Gastrocnemius medialis (tissue), 4 donors: ENCODE data around the gene WDR70.

ENCODE experiments used
- POLR2A ChIP-seq, 2 donors: fragments of 450-650 bp; IDR thresholded peaks; one replicate each; pipeline ENCODE4 v1.6.1; 2017; ENCODE audit warnings: antibody characterized with exemption in 2 of 2, mild to moderate bottlenecking in 2 of 2, moderate library complexity in 2 of 2
- TF ChIP-seq, protein P1 (sequence below), 5 experiments: fragments of 450-650 bp in 3 of 5; fragments of 200-600 bp in 2 of 5; sonication (generic) in 2 of 5; IDR thresholded peaks in 4 of 5; conservative IDR thresholded peaks in 1 of 5; 1 replicate in 4 of 5; 2 replicates in 1 of 5; pipeline ENCODE4 v1.5.1; 2016 to 2019; ENCODE audit warnings: antibody characterized with exemption in 5 of 5, mild to moderate bottlenecking in 3 of 5, moderate library complexity in 3 of 5

DNA sequence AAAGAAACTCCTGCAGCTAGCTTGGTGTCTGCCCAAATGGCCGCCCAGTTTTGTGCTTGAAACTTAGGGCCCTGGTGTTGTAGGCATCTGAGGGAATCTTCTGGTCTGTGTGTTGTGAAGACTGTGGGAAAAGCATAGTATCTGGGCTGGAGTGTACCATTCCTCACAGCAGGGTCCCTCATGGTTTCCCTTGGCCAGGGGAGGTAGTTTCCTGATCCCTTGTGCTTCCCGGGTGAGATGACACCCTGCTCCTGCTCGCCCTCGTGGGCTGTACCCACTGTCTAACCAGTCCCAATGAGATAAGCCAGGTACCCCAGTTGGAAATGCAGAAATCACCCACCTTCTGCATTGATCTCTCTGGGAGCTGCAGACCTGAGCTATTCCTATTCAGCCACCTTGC is 277.9 kb downstream of the WDR70 start:
- TF ChIP-seq, protein P1, sequence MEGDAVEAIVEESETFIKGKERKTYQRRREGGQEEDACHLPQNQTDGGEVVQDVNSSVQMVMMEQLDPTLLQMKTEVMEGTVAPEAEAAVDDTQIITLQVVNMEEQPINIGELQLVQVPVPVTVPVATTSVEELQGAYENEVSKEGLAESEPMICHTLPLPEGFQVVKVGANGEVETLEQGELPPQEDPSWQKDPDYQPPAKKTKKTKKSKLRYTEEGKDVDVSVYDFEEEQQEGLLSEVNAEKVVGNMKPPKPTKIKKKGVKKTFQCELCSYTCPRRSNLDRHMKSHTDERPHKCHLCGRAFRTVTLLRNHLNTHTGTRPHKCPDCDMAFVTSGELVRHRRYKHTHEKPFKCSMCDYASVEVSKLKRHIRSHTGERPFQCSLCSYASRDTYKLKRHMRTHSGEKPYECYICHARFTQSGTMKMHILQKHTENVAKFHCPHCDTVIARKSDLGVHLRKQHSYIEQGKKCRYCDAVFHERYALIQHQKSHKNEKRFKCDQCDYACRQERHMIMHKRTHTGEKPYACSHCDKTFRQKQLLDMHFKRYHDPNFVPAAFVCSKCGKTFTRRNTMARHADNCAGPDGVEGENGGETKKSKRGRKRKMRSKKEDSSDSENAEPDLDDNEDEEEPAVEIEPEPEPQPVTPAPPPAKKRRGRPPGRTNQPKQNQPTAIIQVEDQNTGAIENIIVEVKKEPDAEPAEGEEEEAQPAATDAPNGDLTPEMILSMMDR (IDR thresholded peaks at IDR 0.05 in 4 of 5, conservative IDR thresholded peaks at IDR 0.05 in 1 of 5) = no peak
- TF ChIP-seq POLR2A (IDR thresholded peaks at IDR 0.05) = no peak
